Activated naive CD4-positive, alpha-beta T cell treated with anti-CD3 and anti-CD28 coated beads for 36 hours (primary cell): Measurements from ENCODE around the gene AFAP1. TPM values are rescaled to one million over a fixed set of nuclear protein-coding genes. Genes with fewer than 3 reads are reported as not detected.

Experiments
- CTCF ChIA-PET: fragments of 350-600 bp; sonication (Branson Sonifier 250); formaldehyde crosslinking; loops from one replicate; lab custom pipeline; 2021; ENCODE audit warnings: antibody characterized with exemption; lab: Charles Lee
- DNase-seq: peaks from one replicate; pipeline ENCODE4 v3.0.0-alpha.2; 2020
- H3K27ac Mint-ChIP-seq: one replicate; pipeline ENCODE4 v1.8.0; 2021; ENCODE audit warnings: mild to moderate bottlenecking, mixed read lengths
- H3K27me3 Mint-ChIP-seq: one replicate; pipeline ENCODE4 v1.8.0; 2021; ENCODE audit warnings: low read depth, mixed read lengths
- H3K36me3 Mint-ChIP-seq: one replicate; pipeline ENCODE4 v1.8.0; 2021; ENCODE audit warnings: low read depth, mixed read lengths
- H3K4me1 Mint-ChIP-seq: one replicate; pipeline ENCODE4 v1.8.0; 2021; ENCODE audit warnings: low read depth, mixed read lengths
- H3K4me3 Mint-ChIP-seq: one replicate; pipeline ENCODE4 v1.8.0; 2021; ENCODE audit warnings: mild to moderate bottlenecking, moderate library complexity, mixed read lengths
- H3K9me3 Mint-ChIP-seq: one replicate; pipeline ENCODE4 v1.8.0; 2021; ENCODE audit warnings: mixed read lengths
- intact Hi-C: fragments of 100-400 bp; cut with micrococcal nuclease; formaldehyde crosslinking; loops from one replicate; pipeline ENCODE4 v1.15.1; 2023
- total RNA-seq, 2 experiments: library from RNA; stranded (reverse); gene quantifications; one replicate each; pipeline ENCODE4 v1.2.3, GENCODE V29; 2021

The AFAP1 gene
- total RNA-seq, 2 experiments from 2014 or later = 26.7 to 28.8 TPM

- H3K27me3 Mint-ChIP-seq = no peaks in the 10 kb centered on the region
- H3K9me3 Mint-ChIP-seq = no peaks in the 10 kb centered on the region
- H3K4me1 Mint-ChIP-seq = peaks cover 8% of the 10 kb centered on the region
- DNase-seq = no peak
- intact Hi-C loops = no loop called here
- H3K27ac Mint-ChIP-seq = no peak overlapping the region
- H3K4me3 Mint-ChIP-seq = no peak overlapping the region
- H3K36me3 Mint-ChIP-seq = peaks cover 8% of the 10 kb centered on the region
- CTCF ChIA-PET = interaction anchor here (0.9 to 2.4 kb wide), 3 partner anchors 10 to 120 kb away, joined by 3 to 10 read pairs (median 5); no protein-coding TSS in a partner anchor
Measured at GRCh38 chr4:7817877-7818398, 121.7 kb downstream of the AFAP1 start.

- CTCF ChIA-PET = interaction anchor here (0.7 to 2.4 kb wide), 3 partner anchors 12 to 121 kb away, joined by 3 to 10 read pairs (median 5); no protein-coding TSS in a partner anchor
- H3K4me3 Mint-ChIP-seq = no peak overlapping the region
- no peak for DNase-seq
- peaks cover 2% of the 10 kb centered on the region for H3K4me1 Mint-ChIP-seq
- H3K9me3 Mint-ChIP-seq = no peaks in the 10 kb centered on the region
- no peak overlapping the region for H3K27ac Mint-ChIP-seq
- intact Hi-C loops = no loop called here
- no peaks in the 10 kb centered on the region for H3K27me3 Mint-ChIP-seq
- peaks cover 8% of the 10 kb centered on the region for H3K36me3 Mint-ChIP-seq
Measured at GRCh38 chr4:7816771-7817170, 122.9 kb downstream of the AFAP1 start.

DNA sequence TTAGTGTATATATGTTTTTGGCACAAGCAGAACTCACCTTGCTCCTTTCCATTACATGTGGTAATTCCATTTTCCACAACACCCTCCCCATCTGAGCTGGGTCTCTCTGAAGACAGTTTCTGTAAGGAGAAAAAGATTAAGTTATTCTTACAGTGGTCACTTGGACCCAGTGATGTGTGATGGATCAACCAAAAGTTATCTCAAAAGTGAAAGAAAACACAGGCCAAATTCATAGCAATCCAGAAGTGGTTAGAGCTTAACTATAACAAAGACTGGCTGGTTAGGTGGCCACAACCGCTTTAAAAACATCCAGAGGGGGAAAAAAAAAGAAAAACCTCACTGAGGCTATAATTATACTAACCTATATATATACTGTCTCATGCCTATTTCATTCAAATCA lies 123.7 kb downstream of the AFAP1 start:
- peaks cover 8% of the 10 kb centered on the region for H3K36me3 Mint-ChIP-seq

DNA sequence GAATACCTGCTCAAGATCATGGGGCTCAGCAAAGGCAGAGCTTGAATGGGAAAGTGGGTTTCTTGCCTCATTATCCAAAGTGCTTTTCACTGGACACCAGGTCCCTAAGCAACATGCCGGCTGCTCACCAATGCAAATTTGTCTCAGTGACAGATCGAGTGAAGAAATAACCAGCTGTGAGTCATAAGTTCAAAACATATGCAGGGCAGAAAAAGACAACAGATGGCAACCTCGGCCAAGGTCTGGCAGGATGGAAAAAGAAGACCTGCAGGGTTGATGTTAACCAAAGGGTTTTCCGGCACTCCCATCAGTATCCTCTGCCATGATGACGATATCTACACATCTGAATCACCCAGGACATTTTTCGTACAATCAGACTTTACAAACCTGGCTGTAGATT lies 124.1 kb downstream of the AFAP1 start:
- no peaks in the 10 kb centered on the region for H3K9me3 Mint-ChIP-seq
- peaks cover 2% of the 10 kb centered on the region for H3K4me1 Mint-ChIP-seq
- intact Hi-C loops = no loop called here
- CTCF ChIA-PET = interaction anchor here (0.6 to 2.4 kb wide), 3 partner anchors 11 to 148 kb away, joined by 3 to 10 read pairs (median 4); no protein-coding TSS in a partner anchor
- H3K36me3 Mint-ChIP-seq = peaks cover 8% of the 10 kb centered on the region
- no peak overlapping the region for H3K4me3 Mint-ChIP-seq
- DNase-seq = no peak
- no peak overlapping the region for H3K27ac Mint-ChIP-seq
- H3K27me3 Mint-ChIP-seq = no peaks in the 10 kb centered on the region

More for the DNA sequence above, 123.7 kb downstream of the AFAP1 start:
- CTCF ChIA-PET = interaction anchor here (0.6 to 2.4 kb wide), 3 partner anchors 11 to 147 kb away, joined by 3 to 10 read pairs (median 4); no protein-coding TSS in a partner anchor
- Mint-ChIP-seq H3K27me3 (no peaks in the 10 kb centered on the region), H3K27ac (no peak overlapping the region), H3K4me3 (no peak overlapping the region), H3K9me3 (no peaks in the 10 kb centered on the region), H3K4me1 (peaks cover 2% of the 10 kb centered on the region)
- no peak for DNase-seq
- intact Hi-C loops = no loop called here

DNA sequence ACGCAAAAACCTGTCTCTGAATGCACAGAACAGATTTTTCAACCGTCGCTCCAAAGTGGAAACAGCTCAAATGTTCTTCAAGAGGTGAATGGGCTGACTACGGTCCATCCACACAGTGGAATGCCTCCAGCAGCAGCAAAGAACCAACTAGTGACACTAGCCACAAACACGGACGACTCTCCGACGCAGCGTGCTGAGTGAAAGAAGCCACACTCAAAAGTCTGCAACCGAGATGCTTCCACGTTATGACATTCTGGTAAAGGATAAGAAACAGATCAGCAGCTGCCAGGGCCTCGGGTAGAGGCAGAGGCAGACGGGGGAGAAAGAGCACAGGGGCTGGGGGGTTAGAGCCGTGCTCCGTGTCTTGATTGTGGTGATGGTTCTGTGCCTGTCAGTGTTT lies 125.2 kb downstream of the AFAP1 start:
- H3K4me1 Mint-ChIP-seq = peaks cover 2% of the 10 kb centered on the region

DNA sequence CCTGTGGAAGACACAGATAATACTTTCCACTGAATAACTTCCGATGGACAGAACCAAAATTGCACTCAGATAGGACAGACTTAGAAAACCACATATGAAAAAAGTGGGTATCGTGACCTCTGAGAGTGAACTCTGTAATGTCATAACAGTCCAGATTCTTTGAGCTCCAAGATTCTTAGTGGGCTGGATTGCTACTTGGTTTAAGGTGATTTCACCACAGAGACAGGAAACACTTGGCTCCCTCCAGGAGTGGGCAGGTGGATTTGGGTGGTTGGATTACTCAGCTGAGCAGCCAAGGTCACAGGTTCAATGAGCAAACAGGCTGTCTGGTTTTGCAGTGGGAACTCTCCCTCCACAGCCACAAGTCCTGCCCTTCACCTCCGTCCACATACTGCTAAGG lies 126.0 kb downstream of the AFAP1 start:
- Mint-ChIP-seq H3K27ac (no peak overlapping the region), H3K9me3 (no peaks in the 10 kb centered on the region), H3K27me3 (no peaks in the 10 kb centered on the region), H3K4me3 (no peak overlapping the region), H3K4me1 (peaks cover 3% of the 10 kb centered on the region), H3K36me3 (peaks cover 9% of the 10 kb centered on the region)
- DNase-seq = no peak
- intact Hi-C loops = no loop called here
- CTCF ChIA-PET = interaction anchor here (0.5 to 1.7 kb wide), 4 partner anchors 9 to 62 kb away, joined by 3 to 8 read pairs (median 4); no protein-coding TSS in a partner anchor

More for the DNA sequence above, 125.2 kb downstream of the AFAP1 start:
- Mint-ChIP-seq H3K27ac (no peak overlapping the region), H3K36me3 (peaks cover 8% of the 10 kb centered on the region), H3K27me3 (no peaks in the 10 kb centered on the region), H3K4me3 (no peak overlapping the region), H3K9me3 (no peaks in the 10 kb centered on the region)
- CTCF ChIA-PET = interaction anchor here (1.0 to 1.6 kb wide), 2 partner anchors 10 to 62 kb away, joined by 3 to 8 read pairs; no protein-coding TSS in a partner anchor
- intact Hi-C loops = no loop called here
- no peak for DNase-seq

GRCh38 chr4:7812921-7813320 lies 126.7 kb downstream of the AFAP1 start:
- Mint-ChIP-seq H3K27me3 (no peaks in the 10 kb centered on the region), H3K4me1 (peaks cover 4% of the 10 kb centered on the region)
- intact Hi-C loops = no loop called here

GRCh38 chr4:7812231-7812857 lies 127.3 kb downstream of the AFAP1 start:
- H3K4me1 Mint-ChIP-seq = peaks cover 4% of the 10 kb centered on the region
- CTCF ChIA-PET = interaction anchor here (1.2 to 1.7 kb wide), 2 partner anchors 32 to 176 kb away, joined by 3 to 5 read pairs; no protein-coding TSS in a partner anchor
- intact Hi-C loops = no loop called here
- no peaks in the 10 kb centered on the region for H3K27me3 Mint-ChIP-seq
- peaks cover 7% of the 10 kb centered on the region for H3K36me3 Mint-ChIP-seq
- H3K4me3 Mint-ChIP-seq = no peak overlapping the region
- H3K27ac Mint-ChIP-seq = no peak overlapping the region
- no peak for DNase-seq
- no peaks in the 10 kb centered on the region for H3K9me3 Mint-ChIP-seq

More at GRCh38 chr4:7812921-7813320, 126.7 kb downstream of the AFAP1 start:
- Mint-ChIP-seq H3K9me3 (no peaks in the 10 kb centered on the region), H3K36me3 (peaks cover 9% of the 10 kb centered on the region), H3K27ac (no peak overlapping the region), H3K4me3 (no peak overlapping the region)
- no peak for DNase-seq
- CTCF ChIA-PET = interaction anchor here (1.2 to 1.7 kb wide), 3 partner anchors 8 to 63 kb away, joined by 3 to 8 read pairs (median 3); no protein-coding TSS in a partner anchor

- CTCF ChIA-PET = interaction anchor here (0.7 to 1.2 kb wide), 2 partner anchors 10 to 177 kb away, joined by 3 to 5 read pairs; no protein-coding TSS in a partner anchor
- peaks cover 7% of the 10 kb centered on the region for H3K36me3 Mint-ChIP-seq
- no peak for DNase-seq
- no peaks in the 10 kb centered on the region for H3K27me3 Mint-ChIP-seq
- H3K9me3 Mint-ChIP-seq = no peaks in the 10 kb centered on the region
- no peak overlapping the region for H3K27ac Mint-ChIP-seq
- H3K4me3 Mint-ChIP-seq = no peak overlapping the region
- H3K4me1 Mint-ChIP-seq = peaks cover 4% of the 10 kb centered on the region
- intact Hi-C loops = no loop called here
Measured at GRCh38 chr4:7811536-7812191, 128.0 kb downstream of the AFAP1 start.

DNA sequence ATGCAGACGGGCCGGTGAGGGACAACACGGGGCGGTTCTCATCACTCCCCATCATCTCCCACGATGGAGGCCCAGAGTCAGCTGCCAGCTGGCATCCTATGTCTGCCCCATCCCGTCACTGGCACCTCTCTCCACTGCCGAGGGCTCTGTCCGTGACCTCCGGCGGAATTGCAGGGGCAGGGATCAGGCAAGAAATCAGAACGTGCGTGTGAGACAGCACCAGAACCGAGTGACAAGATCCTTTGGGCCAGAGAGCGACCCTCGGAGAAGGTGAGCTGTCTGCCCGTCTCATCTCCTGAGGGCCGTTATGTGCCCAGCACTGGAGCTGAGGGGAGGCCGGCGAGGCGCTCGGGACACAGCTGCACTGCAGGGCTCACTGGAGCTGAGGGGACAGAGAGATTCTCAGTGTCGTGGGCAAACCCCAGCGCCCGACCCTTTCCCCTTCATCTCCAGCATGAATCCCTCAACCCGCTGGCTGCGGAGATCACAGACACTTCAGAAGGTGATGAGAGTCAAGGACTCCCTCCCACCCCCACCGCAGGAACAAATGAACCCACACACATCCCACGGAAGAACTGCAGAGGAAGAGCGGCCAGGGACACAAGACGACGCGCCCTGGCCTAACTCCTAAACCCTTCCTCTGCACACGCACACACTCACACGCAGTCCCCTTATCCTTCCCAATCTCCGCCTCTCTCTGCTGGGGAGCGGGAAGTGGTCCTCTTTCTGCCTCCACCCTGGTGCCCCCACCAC lies 128.7 kb downstream of the AFAP1 start:
- H3K4me3 Mint-ChIP-seq = no peak overlapping the region
- intact Hi-C loops = no loop called here
- no peak overlapping the region for H3K27ac Mint-ChIP-seq
- CTCF ChIA-PET = interaction anchor here (0.7 kb wide), 1 partner anchor 9 kb away, joined by 3 read pairs; no protein-coding TSS in a partner anchor
- no peaks in the 10 kb centered on the region for H3K9me3 Mint-ChIP-seq
- peaks cover 7% of the 10 kb centered on the region for H3K36me3 Mint-ChIP-seq
- no peak for DNase-seq
- peaks cover 4% of the 10 kb centered on the region for H3K4me1 Mint-ChIP-seq
- no peaks in the 10 kb centered on the region for H3K27me3 Mint-ChIP-seq

GRCh38 chr4:7808752-7809151 lies 130.9 kb downstream of the AFAP1 start:
- H3K36me3 Mint-ChIP-seq = peaks cover 5% of the 10 kb centered on the region

More at GRCh38 chr4:7808752-7809151, 130.9 kb downstream of the AFAP1 start:
- Mint-ChIP-seq H3K4me1 (peaks cover 5% of the 10 kb centered on the region), H3K4me3 (no peak overlapping the region), H3K27ac (no peak overlapping the region), H3K27me3 (no peaks in the 10 kb centered on the region), H3K9me3 (no peaks in the 10 kb centered on the region)
- DNase-seq = no peak
- CTCF ChIA-PET = interaction anchor here (1.4 to 11.9 kb wide), 2 partner anchors 35 to 178 kb away, joined by 3 to 180 read pairs; no protein-coding TSS in a partner anchor
- intact Hi-C loops = no loop called here
